GM11168 (cell line): ENCODE measurements around the gene ABCA9.

Experiments
- in situ Hi-C: fragments of 300-500 bp; cut with MboI; formaldehyde crosslinking; loops from one replicate; pipeline ENCODE4 v1.12.0; 2022; ENCODE audit warnings: low sequenced_read_pairs; ENCODE audit not compliant: unreplicated experiment

The ABCA9 gene

GRCh38 chr17:69069226-69069750 lies 8.6 kb upstream of the ABCA9 start:
- in situ Hi-C loops: no loop called here

GRCh38 chr17:69067274-69068047 lies 6.7 kb upstream of the ABCA9 start:
- in situ Hi-C loops: no loop called here

GRCh38 chr17:69066482-69066881 lies 5.8 kb upstream of the ABCA9 start:
- in situ Hi-C loops: no loop called here

GRCh38 chr17:69065113-69065512 lies 4.4 kb upstream of the ABCA9 start:
- in situ Hi-C loops: no loop called here

- in situ Hi-C loops: no loop called here
Observed at GRCh38 chr17:69064476-69064875, 3.7 kb upstream of the ABCA9 start.

- in situ Hi-C loops: no loop called here
Observed at GRCh38 chr17:69064001-69064400, 3.3 kb upstream of the ABCA9 start.

GRCh38 chr17:69062860-69063581 lies 2.3 kb upstream of the ABCA9 start:
- in situ Hi-C loops: no loop called here

GRCh38 chr17:69061721-69062556 lies 1.2 kb upstream of the ABCA9 start:
- in situ Hi-C loops: no loop called here

GRCh38 chr17:69059458-69060175 lies 1.1 kb downstream of the ABCA9 start:
- in situ Hi-C loops: no loop called here

GRCh38 chr17:69058165-69058564 lies 2.6 kb downstream of the ABCA9 start:
- in situ Hi-C loops: no loop called here

GRCh38 chr17:69057280-69057679 lies 3.4 kb downstream of the ABCA9 start:
- in situ Hi-C loops: no loop called here

- in situ Hi-C loops: no loop called here
Observed at GRCh38 chr17:69056179-69056823, 4.4 kb downstream of the ABCA9 start.

GRCh38 chr17:69055334-69055733 lies 5.4 kb downstream of the ABCA9 start:
- in situ Hi-C loops: no loop called here

GRCh38 chr17:69050999-69051775 lies 9.5 kb downstream of the ABCA9 start:
- in situ Hi-C loops: no loop called here

- in situ Hi-C loops: no loop called here
Observed at GRCh38 chr17:69048634-69049033, 12.1 kb downstream of the ABCA9 start.

- in situ Hi-C loops: no loop called here
Observed at GRCh38 chr17:69047368-69048263, 13.1 kb downstream of the ABCA9 start.

- in situ Hi-C loops: no loop called here
Observed at GRCh38 chr17:69046121-69046807, 14.5 kb downstream of the ABCA9 start.
